Measurements from ENCODE around the gene PPM1J.
"Not testable (repeated sequence)": the region's sequence is repeated elsewhere in the genome, so short reads cannot be mapped to it uniquely, and the experiment has no call there.

Gene PPM1J

GRCh38 chr1:112727716-112728115 is 12.6 kb upstream of the PPM1J start:
- no peak for DNase-seq (ENCODE audit: low read depth)
- no peak overlapping the region for H3K4me3 ChIP-seq (ENCODE audit: low read length)
- no peak for TF ChIP-seq CTCF (IDR thresholded peaks at IDR 0.05; ENCODE audit: insufficient read depth, low read depth, low read length, missing control alignments)

GRCh38 chr1:112724240-112724639 is 9.1 kb upstream of the PPM1J start:
- DNase-seq (ENCODE audit: low read depth); H3K4me3 ChIP-seq (ENCODE audit: low read length): not testable (repeated sequence)

GRCh38 chr1:112723511-112723839 is 8.3 kb upstream of the PPM1J start:
- no peak for DNase-seq (ENCODE audit: low read depth)
- TF ChIP-seq CTCF (IDR thresholded peaks at IDR 0.05; ENCODE audit: insufficient read depth, low read depth, low read length, missing control alignments), result no peak
- H3K4me3 ChIP-seq (ENCODE audit: low read length), result no peak overlapping the region

- no peak for DNase-seq (ENCODE audit: low read depth)
- no peak overlapping the region for H3K4me3 ChIP-seq (ENCODE audit: low read length)
- TF ChIP-seq CTCF (IDR thresholded peaks at IDR 0.05; ENCODE audit: insufficient read depth, low read depth, low read length, missing control alignments), result no peak
These were observed 7.7 kb upstream of the PPM1J start for GRCh38 chr1:112722601-112723510.

GRCh38 chr1:112721966-112722524 is 6.9 kb upstream of the PPM1J start:
- TF ChIP-seq CTCF (IDR thresholded peaks at IDR 0.05; ENCODE audit: insufficient read depth, low read depth, low read length, missing control alignments), result no peak
- no peak for DNase-seq (ENCODE audit: low read depth)
- H3K4me3 ChIP-seq (ENCODE audit: low read length), result no peak overlapping the region

GRCh38 chr1:112721294-112721693 is 6.2 kb upstream of the PPM1J start:
- not testable (repeated sequence) for H3K4me3 ChIP-seq (ENCODE audit: low read length); DNase-seq (ENCODE audit: low read depth)

- TF ChIP-seq CTCF (IDR thresholded peaks at IDR 0.05; ENCODE audit: insufficient read depth, low read depth, low read length, missing control alignments), result no peak
- no peak for DNase-seq (ENCODE audit: low read depth)
- H3K4me3 ChIP-seq (ENCODE audit: low read length), result no peak overlapping the region
These were observed 5.7 kb upstream of the PPM1J start for GRCh38 chr1:112720800-112721199.

GRCh38 chr1:112719706-112720105 is 4.6 kb upstream of the PPM1J start:
- no peak overlapping the region for H3K4me3 ChIP-seq (ENCODE audit: low read length)
- TF ChIP-seq CTCF (IDR thresholded peaks at IDR 0.05; ENCODE audit: insufficient read depth, low read depth, low read length, missing control alignments), result no peak
- DNase-seq (ENCODE audit: low read depth), result no peak
